Stimulated activated CD8-positive, alpha-beta memory T cell treated with anti-CD3 and anti-CD28 coated beads, Interleukin-15, amount 100 ng/mL, for 24 hours (primary cell): ENCODE results near the gene ESPL1.
A peak's percentile ranks its signal among the peaks of the same experiment; 100 is the strongest.

Experiments used
- DNase-seq: peaks from one replicate; pipeline ENCODE4 v3.0.0-alpha.2; 2020; ENCODE audit warnings: low read depth

ESPL1 gene

DNA sequence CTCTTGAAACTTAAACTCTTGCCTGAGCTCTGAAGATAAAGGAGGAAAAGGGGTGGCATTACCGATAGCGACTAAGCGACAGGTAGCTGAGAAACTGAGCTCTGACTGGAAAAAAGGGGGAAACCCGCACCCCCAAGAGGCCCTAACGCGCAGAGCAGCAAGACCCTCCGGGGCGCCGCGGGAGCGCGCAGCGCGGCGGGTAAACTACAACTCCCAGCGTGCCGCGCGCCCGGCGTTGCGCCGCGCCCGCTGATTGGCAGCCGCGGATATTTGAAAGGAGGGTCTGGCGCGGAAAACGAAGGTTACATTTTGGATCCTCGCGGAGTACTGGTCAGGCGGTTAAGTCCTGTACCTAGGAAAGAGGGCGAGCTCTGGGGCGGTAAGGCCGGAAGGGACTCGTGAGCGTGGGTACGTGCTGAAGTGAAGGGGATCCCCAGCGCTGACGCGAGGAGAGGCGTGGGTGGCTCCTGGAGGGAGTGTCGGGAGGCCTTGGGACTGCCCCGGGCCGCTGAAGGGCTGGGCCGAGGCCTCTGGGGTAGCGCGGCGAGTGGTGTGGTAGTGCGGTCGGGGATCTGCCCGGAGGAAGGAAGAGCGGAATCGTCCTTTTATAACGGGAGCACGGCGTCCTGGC lies at the start of gene ESPL1:
Gene ESPL1 (plus strand): TSS at position 301 of the 631 bp plus-strand sequence. CDS start 468 bp downstream, outside the sequence.
- peak; percentile 62 for DNase-seq

DNA sequence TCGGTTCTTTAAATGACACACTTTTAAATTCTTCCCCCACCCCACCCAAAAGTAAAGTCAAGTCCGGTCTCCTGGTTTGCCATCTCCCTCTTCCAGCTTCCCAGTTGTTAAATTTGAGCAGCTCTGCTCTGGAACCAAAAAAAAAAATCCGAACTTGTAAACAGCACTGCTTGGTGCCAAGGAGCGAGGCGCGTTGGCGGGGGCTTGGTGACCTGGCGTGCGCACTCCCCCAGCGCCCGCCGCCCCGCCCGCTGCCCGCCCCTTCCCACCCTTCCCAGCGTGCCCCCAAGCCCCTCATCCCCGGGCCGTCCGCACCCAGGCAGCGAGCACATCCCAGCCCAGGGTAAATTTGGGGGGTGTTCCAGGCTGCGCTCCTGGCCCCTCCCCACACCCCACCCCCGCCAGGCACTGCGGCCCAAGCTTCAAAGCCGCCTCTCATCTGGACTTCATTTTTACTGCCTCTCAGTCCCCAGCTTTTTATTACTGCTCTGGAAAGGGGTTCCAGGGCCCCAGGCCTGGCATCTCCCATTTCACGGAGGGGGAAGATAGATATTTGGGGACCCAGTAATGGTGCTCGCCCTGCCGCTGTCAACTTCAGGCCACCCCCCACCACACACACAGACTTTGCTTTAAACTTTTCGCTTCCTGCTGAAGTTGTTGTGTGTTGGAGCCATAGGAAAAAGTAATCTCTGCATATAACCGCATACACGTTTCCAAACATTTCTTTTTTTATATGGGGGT lies 49.4 kb upstream of the ESPL1 start:
- DNase-seq = no peak

GRCh38 chr12:53219292-53219955 lies 48.7 kb upstream of the ESPL1 start:
- no peak for DNase-seq

GRCh38 chr12:53219956-53220693 lies 48.0 kb upstream of the ESPL1 start:
- no peak for DNase-seq

- no peak for DNase-seq
Observed at GRCh38 chr12:53220694-53221202, 47.4 kb upstream of the ESPL1 start.

DNA sequence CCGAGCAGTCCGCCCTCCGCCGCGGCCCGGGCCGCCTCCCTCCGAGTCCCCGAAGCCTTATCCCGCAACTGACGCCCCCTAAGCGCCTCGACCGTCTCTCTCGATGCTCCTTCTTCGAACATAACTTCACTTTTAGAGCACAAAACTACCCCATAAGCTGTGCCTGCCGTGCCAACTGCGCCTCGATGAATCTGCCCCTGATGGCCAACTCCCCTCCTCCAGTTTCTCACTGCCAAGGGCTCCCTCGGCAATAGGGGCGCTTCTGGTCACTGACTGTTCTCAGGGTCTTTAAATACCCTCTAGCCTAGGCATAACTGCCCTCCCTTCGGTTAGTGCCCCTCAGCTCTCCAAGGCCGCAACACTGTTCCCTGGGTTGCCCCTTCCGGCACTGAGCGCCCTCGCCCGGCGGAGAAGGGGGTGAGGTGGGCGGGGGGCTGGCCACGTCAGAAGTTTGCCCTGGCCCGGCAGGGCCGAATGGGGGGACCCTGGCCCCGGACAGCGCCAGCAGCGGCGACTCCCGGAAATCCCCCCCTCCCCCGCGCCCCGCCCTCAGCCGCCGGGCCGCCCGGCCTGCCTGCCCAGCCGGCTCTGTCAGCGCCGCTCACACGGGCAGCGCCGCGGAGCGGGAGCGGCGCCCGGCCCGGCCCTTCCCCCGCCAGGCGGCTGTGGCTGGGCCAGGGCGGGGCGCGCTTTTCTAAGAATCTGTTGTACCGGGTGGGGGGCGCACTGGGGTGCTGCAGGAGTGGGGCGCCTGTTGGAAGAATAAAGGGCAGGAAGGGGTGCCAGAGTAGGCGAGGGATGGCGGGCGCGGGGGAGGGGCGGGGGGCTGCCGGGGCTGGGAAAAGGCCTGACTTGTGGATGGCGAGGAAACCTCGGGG lies 46.7 kb upstream of the ESPL1 start:
- DNase-seq = no peak

DNA sequence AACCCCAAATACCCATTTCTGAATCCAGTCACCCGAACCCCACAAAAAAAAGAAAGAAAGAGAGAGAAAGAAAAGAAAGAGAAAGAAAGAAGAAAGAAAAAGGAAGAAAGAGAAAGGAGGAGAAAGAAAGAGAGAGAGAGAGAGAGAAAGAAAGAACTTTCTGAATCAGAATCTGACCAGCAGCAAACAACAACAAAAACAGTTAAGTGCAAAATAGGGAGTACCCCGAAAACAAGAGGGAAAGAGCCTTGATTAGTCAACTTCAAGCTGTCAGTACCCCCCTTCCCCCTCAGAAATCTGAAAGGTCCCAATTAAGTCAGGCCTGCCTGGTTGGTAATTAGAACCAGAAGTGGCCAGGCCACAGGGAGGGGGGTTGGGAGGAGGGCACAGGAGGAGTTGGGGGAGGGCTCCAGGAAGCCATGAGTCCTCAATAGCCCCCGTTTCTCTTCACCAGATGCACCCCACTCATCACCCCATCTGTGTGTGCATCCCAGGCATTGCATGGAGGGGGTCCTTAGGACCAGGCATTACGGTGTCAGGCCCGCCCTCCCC lies 45.9 kb upstream of the ESPL1 start:
- no peak for DNase-seq

- no peak for DNase-seq
Observed at GRCh38 chr12:53222806-53223261, 45.3 kb upstream of the ESPL1 start.

DNA sequence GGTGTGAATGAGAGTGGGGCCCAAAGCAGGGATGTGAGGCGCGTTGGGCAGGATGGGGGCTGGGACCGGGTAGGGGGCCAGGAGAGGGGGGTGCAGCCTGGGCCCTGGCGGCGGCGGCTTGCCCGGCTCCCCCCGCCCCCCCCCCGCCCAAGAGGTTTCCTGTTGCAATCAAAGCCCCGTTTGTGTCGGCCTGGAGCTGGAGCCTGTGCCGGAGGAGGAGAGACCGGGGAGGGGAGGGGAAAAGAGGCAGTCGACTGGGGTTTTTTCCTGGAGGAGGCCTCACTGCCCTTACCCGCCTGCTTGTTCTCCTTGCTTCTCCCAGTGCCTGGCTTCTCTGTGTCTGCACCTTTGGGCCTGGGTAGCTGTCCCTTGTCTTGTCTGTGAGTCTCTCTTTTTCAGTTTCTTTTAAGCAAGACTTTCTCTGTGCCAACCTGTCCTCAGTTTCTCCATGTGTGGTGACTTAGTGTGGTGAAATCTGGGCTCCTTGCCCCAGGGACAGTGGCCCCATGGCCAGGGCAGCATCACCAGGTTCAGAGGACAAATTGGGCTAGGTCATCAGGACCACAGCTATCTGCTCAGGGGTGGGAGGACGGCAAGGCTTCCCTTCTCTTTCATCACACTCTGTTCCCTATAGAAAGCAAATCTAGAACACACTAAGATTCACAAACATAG lies 44.6 kb upstream of the ESPL1 start:
- DNase-seq = no peak

DNA sequence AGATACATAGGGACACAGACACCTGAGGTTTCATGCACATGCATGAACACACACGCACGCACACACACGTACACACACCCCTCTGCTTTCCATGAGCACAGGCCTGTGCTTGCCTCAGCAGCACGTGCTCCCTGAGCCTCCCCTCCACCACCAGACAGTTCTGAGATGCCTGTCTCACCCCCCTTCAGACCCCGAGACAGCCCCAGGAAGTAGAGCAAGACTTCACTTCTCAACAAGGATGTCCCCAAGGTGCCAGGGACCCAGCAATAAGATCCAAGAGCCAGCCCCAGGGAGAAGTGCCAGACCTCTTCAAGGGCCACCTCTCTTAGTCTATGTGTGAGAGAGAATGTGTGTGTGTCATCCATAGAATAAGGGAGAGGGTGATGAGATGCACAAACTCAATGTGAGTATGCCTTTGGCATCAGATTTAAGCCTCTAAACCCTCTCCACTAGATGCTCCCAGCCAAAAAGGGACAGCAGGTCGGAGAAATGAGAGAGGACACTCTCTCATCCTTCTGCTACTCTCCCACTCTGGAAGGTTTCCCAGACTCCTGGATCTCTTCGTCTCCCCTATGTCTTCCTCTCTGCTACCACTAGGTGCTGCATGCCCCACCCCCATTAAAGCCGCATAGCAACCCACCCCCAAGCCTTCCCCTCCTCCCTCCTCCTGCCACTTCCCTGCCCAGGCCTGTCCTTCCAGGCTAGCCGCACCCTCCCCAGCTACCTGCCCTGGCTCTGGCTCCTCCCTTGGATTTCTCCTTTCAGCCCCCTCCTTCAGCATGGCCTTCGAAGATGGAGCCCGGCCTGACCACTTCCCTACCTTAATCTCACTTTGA lies 43.8 kb upstream of the ESPL1 start:
- DNase-seq = no peak

- DNase-seq = no peak
Observed at GRCh38 chr12:53224897-53225634, 43.0 kb upstream of the ESPL1 start.

DNA sequence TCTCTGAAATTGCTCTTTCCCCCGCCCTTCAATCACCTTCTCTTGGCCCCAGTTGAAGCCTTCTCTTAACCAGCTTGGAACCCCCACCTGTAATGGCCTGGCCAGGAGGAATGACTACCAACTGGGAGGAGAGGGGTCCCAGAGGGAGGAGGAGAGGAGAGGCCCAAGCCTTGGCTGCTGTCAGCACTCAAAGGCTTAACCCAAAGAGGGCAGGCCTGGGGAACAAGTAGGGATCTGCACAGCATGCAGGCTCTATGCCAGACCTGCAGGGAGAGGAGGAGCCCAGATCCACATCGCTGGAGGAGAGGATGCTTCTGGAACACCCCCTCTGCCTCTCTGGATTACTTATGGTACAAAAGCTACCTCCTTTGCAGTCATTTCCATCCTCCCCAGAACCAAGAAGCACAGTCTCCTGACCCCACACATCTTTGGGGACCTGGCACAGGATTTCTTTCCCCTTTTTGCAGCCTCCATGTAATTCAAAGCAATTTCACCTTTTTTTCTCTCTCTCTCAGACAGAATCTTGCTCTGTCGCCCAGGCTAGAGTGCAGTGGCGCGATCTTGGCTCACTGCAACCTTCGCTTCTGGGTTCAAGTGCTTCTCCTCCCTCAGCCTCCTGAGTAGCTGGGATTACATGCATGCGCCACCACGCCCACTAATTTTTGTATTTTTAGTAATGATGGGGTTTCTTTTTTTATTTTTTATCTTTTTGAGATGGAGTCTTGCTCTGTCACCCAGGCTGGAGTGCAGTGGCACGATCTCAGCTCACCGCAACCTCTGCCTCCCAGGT lies 42.3 kb upstream of the ESPL1 start:
- no peak for DNase-seq

GRCh38 chr12:53226815-53227214 lies 41.3 kb upstream of the ESPL1 start:
- no peak for DNase-seq

- no peak for DNase-seq
Observed at GRCh38 chr12:53227341-53227740, 40.8 kb upstream of the ESPL1 start.

DNA sequence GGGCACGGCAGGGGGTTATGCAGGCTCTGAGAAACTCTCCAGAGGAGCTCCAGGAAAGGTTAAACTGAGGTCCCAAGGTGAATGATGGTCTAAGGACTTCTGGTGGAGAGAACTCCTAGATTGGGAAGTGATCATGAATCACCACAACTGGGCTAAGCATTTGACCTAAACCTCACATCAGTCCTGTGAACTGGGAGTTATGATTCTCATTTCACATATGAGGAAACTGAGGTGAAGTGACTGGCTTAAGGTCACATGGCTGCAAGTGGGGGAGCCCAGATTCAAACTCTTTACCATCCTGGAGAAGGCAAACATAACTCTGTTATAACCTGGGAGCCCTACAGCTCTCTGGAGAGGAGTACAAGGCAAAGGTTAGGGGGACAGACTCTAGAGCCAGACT lies 40.3 kb upstream of the ESPL1 start:
- DNase-seq = no peak

DNA sequence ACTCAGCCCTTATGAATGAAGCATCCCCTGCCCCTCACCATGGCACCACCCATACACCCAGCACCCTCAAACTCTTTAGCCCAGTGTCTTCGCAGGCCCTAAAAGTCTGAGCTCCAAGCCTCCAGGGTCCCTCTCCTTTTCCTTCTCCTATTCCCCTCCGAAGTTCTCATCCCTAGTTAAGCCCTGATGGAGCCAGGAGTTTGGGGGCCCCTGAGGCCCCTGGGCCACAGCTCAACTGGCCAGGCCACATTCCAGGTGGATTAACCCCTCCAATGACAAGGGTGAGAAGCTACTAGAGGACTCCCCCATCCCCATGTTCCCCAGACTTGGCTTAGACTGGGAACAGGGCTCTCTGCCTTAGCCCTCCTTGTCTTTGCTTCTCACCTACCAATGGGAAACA lies 38.6 kb upstream of the ESPL1 start:
- no peak for DNase-seq

GRCh38 chr12:53230108-53230845 lies 37.8 kb upstream of the ESPL1 start:
- DNase-seq = no peak
